Spleen (tissue), 11 donors: ENCODE measurements around the gene MAD2L2. TPM values are rescaled to one million over a fixed set of nuclear protein-coding genes. Genes with fewer than 3 reads are reported as not detected.
A peak's percentile ranks its signal among the peaks of the same experiment; 100 is the strongest.

ENCODE experiments used
- DNase-seq: peaks from one replicate; pipeline ENCODE4 v3.0.0-alpha.2; 2020
- H3K27ac ChIP-seq, 8 donors: fragments of 200-600 bp; sonication (generic) in 7 of 8; 1 replicate in 4 of 8; 2 replicates in 4 of 8; pipeline versions ENCODE4 v1.5.0 to v1.8.0; 2016 to 2021; ENCODE audit warnings: inconsistent platforms in 4 of 8, mild to moderate bottlenecking in 4 of 8, moderate library complexity in 1 of 8
- H3K27me3 ChIP-seq, 7 donors: fragments of 200-600 bp; sonication (generic) in 6 of 7; replicated peaks in 1 of 7; 1 replicate in 4 of 7; 2 replicates in 3 of 7; pipeline versions ENCODE4 v1.5.0 to v1.8.0; 2016 to 2021; ENCODE audit warnings: inconsistent platforms in 3 of 7, mild to moderate bottlenecking in 1 of 7
- H3K36me3 ChIP-seq, 6 donors: fragments of 200-600 bp; sonication (generic) in 5 of 6; 1 replicate in 4 of 6; 2 replicates in 2 of 6; pipeline versions ENCODE4 v1.5.0 to v1.8.0; 2016 to 2021; ENCODE audit warnings: inconsistent platforms in 2 of 6
- H3K4me1 ChIP-seq, 6 donors: fragments of 200-600 bp; sonication (generic) in 5 of 6; 1 replicate in 3 of 6; 2 replicates in 3 of 6; pipeline versions ENCODE4 v1.5.0 to v1.8.0; 2016 to 2021; ENCODE audit warnings: inconsistent platforms in 3 of 6
- H3K4me3 ChIP-seq, 8 donors: fragments of 200-600 bp; sonication (generic) in 7 of 8; 1 replicate in 4 of 8; 2 replicates in 4 of 8; pipeline versions ENCODE4 v1.5.0 to v1.8.0; 2016 to 2021; ENCODE audit warnings: inconsistent platforms in 4 of 8, mild to moderate bottlenecking in 4 of 8, moderate library complexity in 2 of 8
- H3K9me3 ChIP-seq, 8 donors: fragments of 200-600 bp; sonication (generic) in 7 of 8; 1 replicate in 4 of 8; 2 replicates in 4 of 8; pipeline versions ENCODE4 v1.5.0 to v1.8.0; 2016 to 2021; ENCODE audit warnings: inconsistent platforms in 4 of 8
- CTCF ChIP-seq, 11 experiments: fragments of 200-600 bp in 7 of 11; fragments of 450-650 bp in 4 of 11; sonication (generic) in 4 of 11; IDR thresholded peaks in 8 of 11; conservative IDR thresholded peaks in 3 of 11; 1 replicate in 7 of 11; 2 replicates in 4 of 11; pipeline versions ENCODE4 v1.4.0 to v1.8.0; 2016 to 2021; ENCODE audit warnings: antibody characterized with exemption in 11 of 11, inconsistent platforms in 4 of 11, mild to moderate bottlenecking in 1 of 11
- POLR2A ChIP-seq, 3 donors: fragments of 450-650 bp; IDR thresholded peaks; one replicate each; pipeline ENCODE4 v1.5.1; 2017; ENCODE audit warnings: antibody characterized with exemption in 3 of 3, mild to moderate bottlenecking in 1 of 3
- POLR2AphosphoS5 ChIP-seq, 3 donors: sonication (generic); formaldehyde crosslinking; IDR thresholded peaks; one replicate each; pipeline ENCODE4 v1.5.1; 2017; ENCODE audit warnings: antibody characterized with exemption in 3 of 3
- WGBS, 5 donors: extraction: QIAGEN DNeasy Blood & Tissue Kit in 3 of 5; methylation state at CpG; one replicate each; pipeline versions ENCODE4 v1.1.5 to v1.1.7; 2013 to 2018; 5-methylcytosine and 5-hydroxymethylcytosine counted together
- intact Hi-C: fragments of 100-400 bp; cut with DNase I; formaldehyde crosslinking; loops from one replicate; pipeline ENCODE4 v1.15.0; 2023; ENCODE audit warnings: low total_unique reads
- polyA plus RNA-seq, 3 donors: library from polyadenylated mRNA; stranded (reverse); fragments of 200-250 nt; gene quantifications; one replicate each; pipeline ENCODE4 v1.2.1, GENCODE V29; 2013
- total RNA-seq, 7 donors: library from RNA; depleted of rRNA in 3 of 7; stranded (reverse); fragments of >200 nt in 3 of 7; fragmentation: NEBNext Ultra II Directional in 4 of 7; extraction: Animal tissue kit (Norgen Biotek cat#: 25700) in 4 of 7; gene quantifications; one replicate each; pipeline versions ENCODE4 v1.1.0 to v1.2.1, GENCODE V29; 2016 to 2021
- donor health status: healthy with polysubstance abuse.
- donor health status: DM: no; HTN: no; CAD: no; lungs with moderate emphysema.
- donor health status: DM: no; HTN: no; CAD: no.
- donor health status: Bipolar disorder and iron deficiency.
- donor health status: healthy.
- donor health status: DM: no; HTN: no; CAD: no.
- donor health status: DM: yes; HTN: yes; CAD: no.

Gene MAD2L2
- total and polyA plus RNA-seq, 10 donors, result 22.7 to 42.1 (median 32.2) TPM

- Histone ChIP-seq H3K27ac (peak overlapping the region; percentile 81 to 94 (median 88)), H3K9me3 (no peaks in the 10 kb centered on the region), H3K27me3 (peaks cover 0 to 14% (median 0%) of the 10 kb centered on the region in 7 donors), H3K36me3 (no peaks in the 10 kb centered on the region), H3K4me3 (peak overlapping the region; percentile 42 to 79 (median 53)), H3K4me1 (peaks cover 10 to 32% (median 19%) of the 10 kb centered on the region in 6 donors)
- TF ChIP-seq CTCF (IDR thresholded peaks at IDR 0.05 in 8 of 11, conservative IDR thresholded peaks at IDR 0.05 in 3 of 11) (peak; percentile 91 to 99 (median 95)), POLR2A (IDR thresholded peaks at IDR 0.05) (no peak), POLR2AphosphoS5 (IDR thresholded peaks at IDR 0.05) (peak; percentile 67 to 78 (median 69))
- intact Hi-C loops, result loop anchor here (5.0 kb wide), 2 partner anchors 52 to 67 kb away; partner anchors contain the start of genes FBXO2 and FBXO44
- DNase-seq, result peak; percentile 97
- 0 to 4% (median 2%) methylated on average over 19 to 44 of the region's 44 CpGs for WGBS, 5 donors
Measured at GRCh38 chr1:11719313-11720032, 38.5 kb upstream of the MAD2L2 start.

DNA sequence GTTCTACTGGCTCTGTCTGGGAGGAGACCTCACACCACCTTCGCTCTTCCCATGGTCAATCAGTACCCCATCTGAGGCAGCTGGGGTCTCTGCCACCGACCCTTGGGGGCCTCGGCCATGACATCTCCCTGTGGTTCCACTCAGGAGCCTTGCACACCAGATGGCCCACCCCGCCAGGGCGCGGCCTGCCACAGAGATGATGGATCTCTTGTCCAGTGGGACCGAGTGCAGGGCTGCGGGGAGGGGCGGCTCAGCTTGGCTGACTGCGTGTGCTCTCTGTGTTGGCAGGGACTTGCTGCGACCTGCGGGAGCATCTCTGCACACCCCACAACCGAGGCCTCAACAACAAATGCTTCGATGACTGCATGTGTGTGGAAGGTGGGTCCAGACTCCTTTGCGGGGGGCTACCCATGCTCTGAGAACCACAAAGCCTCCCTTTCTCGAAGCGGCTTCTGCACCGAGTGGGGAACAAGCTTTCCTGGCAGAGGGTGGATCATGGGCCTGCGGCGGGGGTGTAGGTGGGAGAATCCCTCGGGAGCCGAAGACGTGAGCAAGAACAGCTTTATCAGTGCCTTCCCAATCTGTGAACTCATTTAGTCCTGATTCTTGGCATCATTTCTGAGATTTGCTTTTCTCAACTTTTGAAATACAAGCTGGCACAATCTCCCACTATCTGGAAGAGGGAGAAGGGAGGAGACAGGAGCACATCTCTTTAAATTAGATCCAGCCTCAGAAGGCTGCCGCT lies 34.1 kb upstream of the MAD2L2 start:
- no peak overlapping the region for H3K27ac ChIP-seq
- H3K4me3 ChIP-seq, result no peak overlapping the region
- H3K36me3 ChIP-seq, result no peaks in the 10 kb centered on the region
- 81 to 91% (median 86%) methylated on average over 17 to 24 of the region's 24 CpGs for WGBS, 5 donors
- H3K27me3 ChIP-seq, result peaks cover 0 to 30% (median 0%) of the 10 kb centered on the region in 7 donors
- intact Hi-C loops, result loop anchor here (5.0 kb wide), 1 partner anchor 48 kb away; no protein-coding TSS in a partner anchor
- TF ChIP-seq POLR2AphosphoS5 (IDR thresholded peaks at IDR 0.05) (no peak), POLR2A (IDR thresholded peaks at IDR 0.05) (no peak), CTCF (IDR thresholded peaks at IDR 0.05 in 8 of 11, conservative IDR thresholded peaks at IDR 0.05 in 3 of 11) (no peak)
- DNase-seq, result no peak
- peaks cover 9 to 15% (median 14%) of the 10 kb centered on the region in 6 donors for H3K4me1 ChIP-seq
- H3K9me3 ChIP-seq, result no peaks in the 10 kb centered on the region

- intact Hi-C loops, result no loop called here
- Histone ChIP-seq H3K4me1 (peaks cover 0 to 3% (median 0%) of the 10 kb centered on the region in 6 donors), H3K9me3 (no peaks in the 10 kb centered on the region), H3K4me3 (no peak overlapping the region), H3K27ac (no peak overlapping the region), H3K27me3 (peaks cover 0 to 46% (median 0%) of the 10 kb centered on the region in 7 donors), H3K36me3 (no peaks in the 10 kb centered on the region)
- DNase-seq, result no peak
- TF ChIP-seq POLR2A (IDR thresholded peaks at IDR 0.05) (no peak), CTCF (IDR thresholded peaks at IDR 0.05 in 8 of 11, conservative IDR thresholded peaks at IDR 0.05 in 3 of 11) (no peak), POLR2AphosphoS5 (IDR thresholded peaks at IDR 0.05) (no peak)
- 83 to 86% (median 85%) methylated on average over 11 of the region's 11 CpGs for WGBS, 5 donors
Measured at GRCh38 chr1:11713095-11713494, 32.1 kb upstream of the MAD2L2 start.

DNA sequence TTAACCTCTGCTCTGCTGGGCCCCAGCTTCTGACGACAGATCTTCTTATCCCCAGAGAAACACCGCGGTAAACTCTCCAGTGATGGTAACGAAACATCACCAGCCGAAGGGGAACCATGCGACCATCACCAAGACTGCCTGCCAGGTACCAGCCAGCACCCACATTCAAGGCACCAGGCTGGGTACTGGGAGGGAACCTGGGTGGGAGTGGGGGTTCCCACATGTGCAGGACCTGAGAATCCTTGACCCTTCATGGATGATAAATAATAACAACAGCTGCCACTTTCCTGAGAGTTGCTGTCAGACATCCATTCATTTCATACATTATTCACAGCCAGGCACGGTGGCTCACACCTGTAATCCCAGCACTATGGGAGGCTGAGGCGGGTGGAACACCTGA lies 31.3 kb upstream of the MAD2L2 start:
- TF ChIP-seq CTCF (IDR thresholded peaks at IDR 0.05 in 8 of 11, conservative IDR thresholded peaks at IDR 0.05 in 3 of 11) (no peak), POLR2A (IDR thresholded peaks at IDR 0.05) (no peak), POLR2AphosphoS5 (IDR thresholded peaks at IDR 0.05) (no peak)
- no peaks in the 10 kb centered on the region for H3K9me3 ChIP-seq
- 89 to 94% (median 89%) methylated on average over 8 of the region's 8 CpGs for WGBS, 5 donors
- no peaks in the 10 kb centered on the region for H3K36me3 ChIP-seq
- H3K27ac ChIP-seq, result no peak overlapping the region
- H3K27me3 ChIP-seq, result peaks cover 0 to 54% (median 6%) of the 10 kb centered on the region in 7 donors
- no peak overlapping the region for H3K4me3 ChIP-seq
- no peak for DNase-seq
- H3K4me1 ChIP-seq, result peaks cover 0 to 3% (median 0%) of the 10 kb centered on the region in 6 donors
- intact Hi-C loops, result no loop called here
